GM23338 (cell line): ENCODE results near the gene YWHAB. TPM values are rescaled to one million over a fixed set of nuclear protein-coding genes. Genes with fewer than 3 reads are reported as not detected.

ENCODE experiments used
- ATAC-seq: fragments of 200-7000 bp; cut with Tn5 transposase; 3 replicates; pipeline ENCODE4 v1.9.1; 2020
- DNase-seq: peaks from one replicate; pipeline ENCODE4 v3.0.0-alpha.2; 2015; ENCODE audit warnings: low spot score
- H2AFZ ChIP-seq: fragments of 200-600 bp; sonication (generic); 2 replicates; pipeline ENCODE4 v1.8.0; 2016; ENCODE audit warnings: antibody characterized with exemption, mild to moderate bottlenecking, moderate library complexity
- H3F3A ChIP-seq: fragments of 200-600 bp; sonication (generic); replicated peaks from 2 replicates; pipeline ENCODE4 v1.8.0; 2017; ENCODE audit warnings: antibody characterized with exemption, mixed run types, low read depth
- H3K27ac ChIP-seq: fragments of 200-600 bp; sonication (generic); 2 replicates; pipeline ENCODE4 v1.6.1; 2016; ENCODE audit warnings: low read depth
- H3K27me3 ChIP-seq: fragments of 200-600 bp; sonication (generic); 2 replicates; pipeline ENCODE4 v1.8.0; 2016; ENCODE audit warnings: mild to moderate bottlenecking, mixed run types, moderate library complexity; ENCODE audit not compliant: insufficient read depth
- H3K36me3 ChIP-seq: fragments of 200-600 bp; sonication (generic); 2 replicates; pipeline ENCODE4 v1.8.0; 2016; ENCODE audit warnings: mild to moderate bottlenecking; ENCODE audit not compliant: insufficient read depth
- H3K4me1 ChIP-seq: fragments of 200-600 bp; sonication (generic); 2 replicates; pipeline ENCODE4 v1.8.0; 2016; ENCODE audit warnings: mild to moderate bottlenecking, moderate library complexity; ENCODE audit not compliant: insufficient read depth
- H3K4me2 ChIP-seq: fragments of 200-600 bp; sonication (generic); 2 replicates; pipeline ENCODE4 v1.7.1; 2017; ENCODE audit warnings: mixed run types
- H3K4me3 ChIP-seq: fragments of 200-600 bp; sonication (generic); 2 replicates; pipeline ENCODE4 v1.6.1; 2016; ENCODE audit warnings: mixed run types
- H3K79me2 ChIP-seq: fragments of 200-600 bp; sonication (generic); replicated peaks from 2 replicates; pipeline ENCODE4 v1.8.0; 2017; ENCODE audit warnings: mild to moderate bottlenecking; ENCODE audit not compliant: insufficient read depth
- H3K9me2 ChIP-seq: fragments of 200-600 bp; sonication (generic); 2 replicates; pipeline ENCODE4 v1.8.0; 2017; ENCODE audit not compliant: insufficient read depth
- H4K20me1 ChIP-seq: fragments of 200-600 bp; sonication (generic); replicated peaks from 2 replicates; pipeline ENCODE4 v1.8.0; 2017; ENCODE audit warnings: mild to moderate bottlenecking; ENCODE audit not compliant: insufficient read depth
- H3K27ac Mint-ChIP-seq: 2 replicates; pipeline ENCODE4 v1.8.0; 2020; ENCODE audit warnings: inconsistent platforms, mild to moderate bottlenecking, moderate library complexity, mixed read lengths
- H3K27me3 Mint-ChIP-seq: 3 replicates; pipeline ENCODE4 v1.8.0; 2022; ENCODE audit warnings: low read depth, mild to moderate bottlenecking, moderate library complexity, mixed read lengths, inconsistent platforms; ENCODE audit not compliant: insufficient read depth, poor library complexity
- H3K36me3 Mint-ChIP-seq: 3 replicates; pipeline ENCODE4 v1.8.0; 2021; ENCODE audit warnings: low read depth, mild to moderate bottlenecking, inconsistent platforms, moderate library complexity, mixed read lengths
- H3K4me1 Mint-ChIP-seq: 3 replicates; pipeline ENCODE4 v1.8.0; 2020; ENCODE audit warnings: mild to moderate bottlenecking, inconsistent platforms, mixed read lengths
- H3K4me3 Mint-ChIP-seq: 3 replicates; pipeline ENCODE4 v1.8.0; 2021; ENCODE audit warnings: moderate library complexity, mild to moderate bottlenecking, inconsistent platforms, mixed read lengths
- H3K9me3 Mint-ChIP-seq: 3 replicates; pipeline ENCODE4 v1.8.0; 2020; ENCODE audit warnings: moderate library complexity, mild to moderate bottlenecking, inconsistent platforms, mixed read lengths
- CREB1 ChIP-seq: fragments of 250-450 bp; sonication (Bioruptor Pico); IDR thresholded peaks from 2 replicates; pipeline ENCODE4 v1.5.0; 2020; ENCODE audit warnings: low read depth, mild to moderate bottlenecking, moderate library complexity
- JUNB ChIP-seq: IDR thresholded peaks from one replicate; pipeline ENCODE4 v1.6.1; 2016; ENCODE audit warnings: antibody characterized with exemption; ENCODE audit not compliant: unreplicated experiment
- NANOG ChIP-seq: IDR thresholded peaks from 2 replicates; pipeline ENCODE4 v1.6.1; 2016; ENCODE audit warnings: antibody characterized with exemption, borderline replicate concordance
- POLR2AphosphoS5 ChIP-seq: IDR thresholded peaks from 2 replicates; pipeline ENCODE4 v1.6.1; 2016; ENCODE audit warnings: antibody characterized with exemption, low read depth
- STAT1 ChIP-seq: IDR thresholded peaks from one replicate; pipeline ENCODE4 v1.6.1; 2016; ENCODE audit warnings: antibody characterized with exemption; ENCODE audit not compliant: unreplicated experiment
- ZNF462 ChIP-seq: fragments of 250-450 bp; sonication (Bioruptor Pico); IDR thresholded peaks from 2 replicates; pipeline ENCODE4 v1.5.0; 2020; ENCODE audit warnings: mild to moderate bottlenecking, moderate library complexity
- polyA plus RNA-seq: library from polyadenylated mRNA; unstranded; fragments of >200 nt; fragmentation: Nextera tagmentation; extraction: Ambion mirVana; gene quantifications from 2 replicates; pipeline ENCODE4 v1.2.1, GENCODE V29; 2016
- total RNA-seq: library from RNA; depleted of rRNA; stranded (reverse); fragments of >200 nt; shearing (Covaris generic); gene quantifications from 2 replicates; pipeline ENCODE4 v1.2.3, GENCODE V29; 2014
- TF ChIP-seq, protein P1 (sequence below): IDR thresholded peaks from one replicate; pipeline ENCODE4 v1.6.1; 2018; ENCODE audit warnings: antibody characterized with exemption; ENCODE audit not compliant: unreplicated experiment

The YWHAB gene
- total and polyA plus RNA-seq, 2 experiments from 2014 or later, result 121 to 519 TPM

DNA sequence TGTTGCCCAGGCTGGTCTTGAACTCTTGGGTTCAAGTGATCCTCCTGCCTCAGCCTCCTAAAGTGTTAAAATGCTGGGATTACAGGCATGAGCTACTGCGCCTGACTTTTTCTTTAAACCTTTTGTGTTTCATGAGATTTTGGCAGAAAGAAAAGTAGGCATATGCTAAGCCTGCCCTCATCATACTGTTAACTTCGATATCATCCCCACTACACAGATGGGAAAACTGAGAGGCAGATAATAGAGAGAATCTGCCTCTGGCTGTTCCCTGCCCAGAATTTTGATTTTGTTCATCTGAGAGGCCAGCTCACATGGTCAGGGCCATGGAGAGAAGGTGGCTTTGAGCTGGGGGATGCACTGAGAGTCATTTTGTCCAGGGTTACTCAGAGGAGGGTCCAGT lies 31.9 kb downstream of the YWHAB start (continued):
- TF ChIP-seq ZNF462 (no peak), STAT1 (no peak), POLR2AphosphoS5 (no peak), JUNB (no peak)
- TF ChIP-seq, protein P1, sequence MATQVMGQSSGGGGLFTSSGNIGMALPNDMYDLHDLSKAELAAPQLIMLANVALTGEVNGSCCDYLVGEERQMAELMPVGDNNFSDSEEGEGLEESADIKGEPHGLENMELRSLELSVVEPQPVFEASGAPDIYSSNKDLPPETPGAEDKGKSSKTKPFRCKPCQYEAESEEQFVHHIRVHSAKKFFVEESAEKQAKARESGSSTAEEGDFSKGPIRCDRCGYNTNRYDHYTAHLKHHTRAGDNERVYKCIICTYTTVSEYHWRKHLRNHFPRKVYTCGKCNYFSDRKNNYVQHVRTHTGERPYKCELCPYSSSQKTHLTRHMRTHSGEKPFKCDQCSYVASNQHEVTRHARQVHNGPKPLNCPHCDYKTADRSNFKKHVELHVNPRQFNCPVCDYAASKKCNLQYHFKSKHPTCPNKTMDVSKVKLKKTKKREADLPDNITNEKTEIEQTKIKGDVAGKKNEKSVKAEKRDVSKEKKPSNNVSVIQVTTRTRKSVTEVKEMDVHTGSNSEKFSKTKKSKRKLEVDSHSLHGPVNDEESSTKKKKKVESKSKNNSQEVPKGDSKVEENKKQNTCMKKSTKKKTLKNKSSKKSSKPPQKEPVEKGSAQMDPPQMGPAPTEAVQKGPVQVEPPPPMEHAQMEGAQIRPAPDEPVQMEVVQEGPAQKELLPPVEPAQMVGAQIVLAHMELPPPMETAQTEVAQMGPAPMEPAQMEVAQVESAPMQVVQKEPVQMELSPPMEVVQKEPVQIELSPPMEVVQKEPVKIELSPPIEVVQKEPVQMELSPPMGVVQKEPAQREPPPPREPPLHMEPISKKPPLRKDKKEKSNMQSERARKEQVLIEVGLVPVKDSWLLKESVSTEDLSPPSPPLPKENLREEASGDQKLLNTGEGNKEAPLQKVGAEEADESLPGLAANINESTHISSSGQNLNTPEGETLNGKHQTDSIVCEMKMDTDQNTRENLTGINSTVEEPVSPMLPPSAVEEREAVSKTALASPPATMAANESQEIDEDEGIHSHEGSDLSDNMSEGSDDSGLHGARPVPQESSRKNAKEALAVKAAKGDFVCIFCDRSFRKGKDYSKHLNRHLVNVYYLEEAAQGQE, result no peak

GRCh38 chr20:44918342-44918741 lies 32.8 kb downstream of the YWHAB start:
- no peaks in the 10 kb centered on the region; the same call in 2 of the 3 replicates for H3K9me3 Mint-ChIP-seq
- H3K4me3 ChIP-seq, result no peak overlapping the region
- H3K27ac ChIP-seq, result no peak overlapping the region
- no peaks in the 10 kb centered on the region for H3F3A ChIP-seq
- ATAC-seq (no peak), DNase-seq (no peak)
- H3K9me2 ChIP-seq, result no peaks in the 10 kb centered on the region
- no peaks in the 10 kb centered on the region; the same call in 2 of the 3 replicates for H3K4me1 Mint-ChIP-seq
- no peaks in the 10 kb centered on the region for H3K4me1 ChIP-seq
- H3K79me2 ChIP-seq, result no peaks in the 10 kb centered on the region; the same call in 1 of the 2 replicates
- H3K27ac Mint-ChIP-seq, result no peak overlapping the region
- no peak overlapping the region for H3K4me2 ChIP-seq
- peaks cover 28% of the 10 kb centered on the region for H3K36me3 ChIP-seq
- H3K27me3 Mint-ChIP-seq, result no peaks in the 10 kb centered on the region
- H3K4me3 Mint-ChIP-seq, result no peak overlapping the region
- peaks cover 67% of the 10 kb centered on the region for H3K36me3 Mint-ChIP-seq
- H3K27me3 ChIP-seq, result no peaks in the 10 kb centered on the region
- H4K20me1 ChIP-seq, result peaks cover 12% of the 10 kb centered on the region; the same call in 1 of the 2 replicates
- no peak overlapping the region for H2AFZ ChIP-seq
- TF ChIP-seq NANOG (no peak), ZNF462 (no peak), CREB1 (CRISPR knock-in tag) (no peak), POLR2AphosphoS5 (no peak)
